GM18858 (cell line): ENCODE data around the gene KIDINS220.
A peak's percentile ranks its signal among the peaks of the same experiment; 100 is the strongest.

Experiments used
- ATAC-seq: cut with Tn5 transposase; IDR thresholded peaks from one replicate; pipeline ENCODE4 v1.9.1; 2021; ENCODE audit not compliant: unreplicated experiment

KIDINS220 gene

GRCh38 chr2:8805278-8806210 is 31.9 kb downstream of the KIDINS220 start:
- no peak for ATAC-seq

GRCh38 chr2:8803658-8804379 is 33.6 kb downstream of the KIDINS220 start:
- ATAC-seq, result peak; percentile 99

GRCh38 chr2:8802741-8803140 is 34.7 kb downstream of the KIDINS220 start:
- ATAC-seq, result no peak

GRCh38 chr2:8800821-8801220 is 36.6 kb downstream of the KIDINS220 start:
- no peak for ATAC-seq

- no peak for ATAC-seq
Observed at GRCh38 chr2:8800218-8800617, 37.2 kb downstream of the KIDINS220 start.

- no peak for ATAC-seq
Observed at GRCh38 chr2:8799004-8799403, 38.4 kb downstream of the KIDINS220 start.

GRCh38 chr2:8798393-8798792 is 39.0 kb downstream of the KIDINS220 start:
- ATAC-seq, result no peak

- no peak for ATAC-seq
Observed at GRCh38 chr2:8797682-8798081, 39.7 kb downstream of the KIDINS220 start.

GRCh38 chr2:8796878-8797550 is 40.4 kb downstream of the KIDINS220 start:
- ATAC-seq, result peak; percentile 65

GRCh38 chr2:8796315-8796848 is 41.0 kb downstream of the KIDINS220 start:
- no peak for ATAC-seq

GRCh38 chr2:8794923-8795825 is 42.2 kb downstream of the KIDINS220 start:
- ATAC-seq, result no peak

- peak; percentile 62 for ATAC-seq
Observed at GRCh38 chr2:8790739-8791162, 46.7 kb downstream of the KIDINS220 start.

GRCh38 chr2:8786463-8786862 is 51.0 kb downstream of the KIDINS220 start:
- ATAC-seq, result no peak

GRCh38 chr2:8779795-8780671 is 57.4 kb downstream of the KIDINS220 start:
- ATAC-seq, result no peak

- no peak for ATAC-seq
Observed at GRCh38 chr2:8774371-8774770, 63.0 kb downstream of the KIDINS220 start.

- no peak for ATAC-seq
Observed at GRCh38 chr2:8767324-8767723, 70.1 kb downstream of the KIDINS220 start.

- ATAC-seq, result no peak
Observed at GRCh38 chr2:8761529-8762164, 75.8 kb downstream of the KIDINS220 start.

- ATAC-seq, result no peak
Observed at GRCh38 chr2:8756716-8757115, 80.7 kb downstream of the KIDINS220 start.

GRCh38 chr2:8756230-8756629 is 81.2 kb downstream of the KIDINS220 start:
- ATAC-seq, result no peak
